Inferior parietal cortex (tissue), 1 donor: ENCODE measurements around the gene DYNLT2.
A peak's percentile ranks its signal among the peaks of the same experiment; 100 is the strongest.

Source experiments
- DNase-seq: peaks from one replicate; pipeline ENCODE4 v3.0.0-alpha.2; 2016; ENCODE audit errors: extremely low spot score

The DYNLT2 gene, protein sequence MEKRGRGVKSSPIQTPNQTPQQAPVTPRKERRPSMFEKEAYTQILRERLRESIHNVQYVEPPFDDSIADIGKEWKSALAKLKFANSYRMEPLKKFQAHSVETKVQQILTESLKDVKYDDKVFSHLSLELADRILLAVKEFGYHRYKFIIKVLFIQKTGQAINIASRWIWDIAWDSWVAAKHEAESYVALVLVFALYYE

DNA sequence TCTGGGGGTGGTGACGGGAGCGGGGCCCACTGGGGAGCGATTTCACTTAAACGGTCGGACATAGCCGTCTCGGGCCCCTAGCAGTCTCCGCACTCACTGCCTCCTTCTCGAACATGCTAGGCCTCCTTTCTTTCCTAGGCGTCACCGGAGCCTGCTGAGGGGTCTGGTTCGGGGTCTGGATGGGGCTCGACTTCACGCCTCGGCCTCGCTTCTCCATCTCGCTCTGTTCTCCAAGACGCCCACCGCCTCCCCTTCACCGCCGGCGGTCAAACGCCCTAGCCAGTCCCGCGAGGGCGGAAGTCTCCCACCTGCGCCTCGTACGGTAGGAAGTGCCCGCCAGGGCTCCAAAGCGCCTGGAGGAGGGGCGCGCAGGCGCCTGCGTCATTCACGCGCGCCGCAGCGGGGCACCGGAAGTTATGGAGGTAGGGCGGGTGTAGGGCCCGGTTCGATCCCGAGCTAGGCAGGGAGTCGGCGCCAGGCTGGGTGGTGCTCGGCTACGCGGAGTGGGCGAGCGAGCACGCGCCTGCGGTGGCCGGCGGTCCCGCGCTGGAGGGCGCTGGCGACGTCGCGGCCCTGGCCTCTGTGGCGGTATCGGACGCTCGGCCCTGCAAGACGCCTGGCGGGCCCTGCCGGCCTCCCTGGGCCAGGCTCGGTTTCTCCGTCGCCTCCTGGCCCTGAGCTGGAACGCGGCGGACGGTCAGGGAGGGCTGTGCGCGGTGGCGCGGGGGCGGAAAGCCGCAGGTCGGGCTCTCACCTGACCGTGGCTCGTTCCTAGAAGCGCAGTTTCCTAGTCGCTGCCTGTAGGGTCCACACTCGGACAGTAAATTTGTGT is at the start of gene DYNLT2, which contains the start of gene ERMARD:
Gene DYNLT2, minus strand, starts transcription at position 331 of the 832 bp plus-strand sequence. Its CDS starts 114 bp downstream, at position 217.
Gene ERMARD, plus strand, starts transcription at position 381 of the 832 bp plus-strand sequence. Its CDS starts 36 bp downstream, at position 417.
- DNase-seq, result peak; percentile 94

DNA sequence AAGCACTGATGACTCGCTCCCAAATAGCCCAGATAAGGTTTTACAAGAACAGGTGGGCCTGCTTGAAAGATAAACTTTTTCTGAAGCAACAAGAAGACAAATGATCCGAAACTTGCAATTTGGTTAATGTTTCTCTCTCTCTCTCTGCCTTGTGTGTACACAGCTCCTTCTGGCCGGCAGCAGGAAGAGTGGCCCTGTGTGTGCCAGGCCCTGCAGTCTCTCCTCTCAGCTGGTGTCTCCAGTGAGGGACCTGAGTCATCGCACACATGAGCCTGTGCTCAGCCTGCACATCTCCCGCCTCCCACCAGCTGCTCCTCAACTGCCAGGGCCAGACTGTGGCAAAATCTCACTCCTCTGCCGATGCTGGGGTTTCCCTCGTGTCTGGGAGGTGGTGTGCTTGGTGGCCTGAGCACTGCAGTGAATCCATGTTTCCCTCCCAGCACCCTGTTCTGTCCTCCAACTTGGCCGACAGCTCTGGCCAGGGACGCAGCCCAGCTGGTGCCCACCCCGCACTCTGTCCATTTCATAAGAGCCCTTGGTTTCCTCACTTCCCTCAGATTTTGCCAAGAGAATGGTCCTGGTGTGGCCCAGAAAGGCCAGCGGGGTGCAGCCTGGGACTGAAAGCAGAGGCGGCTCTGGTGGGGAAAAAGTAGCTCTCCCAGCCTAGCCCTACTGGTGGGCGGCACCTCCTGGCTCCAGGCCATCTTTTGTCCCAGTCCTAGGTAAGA is 49.5 kb upstream of the DYNLT2 start:
- DNase-seq, result peak; percentile 17

DNA sequence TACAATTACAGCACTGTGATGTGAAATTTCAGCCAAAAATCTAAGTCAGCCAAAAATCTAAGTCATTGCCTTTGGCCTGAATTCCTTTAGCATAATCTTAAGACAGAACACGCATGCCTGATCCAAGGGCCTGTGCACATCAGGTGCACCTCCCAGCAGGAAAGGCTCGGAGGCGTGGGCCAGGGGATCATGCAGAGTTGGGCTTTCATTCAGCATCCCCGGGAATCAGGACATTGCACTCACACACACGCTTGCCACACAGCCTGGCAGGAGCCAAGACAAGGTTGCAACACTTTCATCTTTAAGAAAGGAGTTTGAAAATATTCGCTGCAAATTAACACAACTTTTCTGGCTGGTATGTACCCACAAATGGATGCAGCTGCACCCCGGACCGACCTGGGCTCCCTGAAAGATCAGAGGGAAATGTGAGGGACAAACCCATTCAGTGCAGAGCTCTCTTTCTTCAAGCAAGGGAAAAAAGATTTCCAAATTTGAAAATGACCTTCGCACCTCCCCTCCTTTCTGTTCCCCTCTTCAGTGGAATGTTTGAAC is 48.8 kb upstream of the DYNLT2 start:
- no peak for DNase-seq

DNA sequence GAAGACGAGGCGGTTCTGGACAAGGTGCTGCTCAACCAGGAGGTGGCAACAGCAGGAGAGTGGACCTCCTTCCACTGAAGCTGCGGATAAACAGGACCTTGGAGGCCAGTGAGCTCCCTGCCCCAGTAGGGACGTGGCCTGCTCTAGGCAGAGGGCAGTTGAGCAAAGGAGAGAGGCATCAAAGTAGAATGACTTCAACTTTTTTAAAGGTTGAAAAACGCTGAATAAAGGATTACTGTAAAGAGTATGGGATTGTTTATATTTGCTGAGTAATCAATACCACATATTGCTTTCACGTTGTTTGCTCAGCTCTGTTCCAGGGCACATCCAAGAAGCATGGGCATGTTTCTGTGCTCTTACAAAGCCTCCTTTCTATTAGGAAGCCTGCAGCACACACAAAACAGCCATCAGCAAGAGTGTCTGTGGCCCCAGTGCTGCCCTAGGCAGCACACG is 48.1 kb upstream of the DYNLT2 start:
- peak; percentile 13 for DNase-seq

DNA sequence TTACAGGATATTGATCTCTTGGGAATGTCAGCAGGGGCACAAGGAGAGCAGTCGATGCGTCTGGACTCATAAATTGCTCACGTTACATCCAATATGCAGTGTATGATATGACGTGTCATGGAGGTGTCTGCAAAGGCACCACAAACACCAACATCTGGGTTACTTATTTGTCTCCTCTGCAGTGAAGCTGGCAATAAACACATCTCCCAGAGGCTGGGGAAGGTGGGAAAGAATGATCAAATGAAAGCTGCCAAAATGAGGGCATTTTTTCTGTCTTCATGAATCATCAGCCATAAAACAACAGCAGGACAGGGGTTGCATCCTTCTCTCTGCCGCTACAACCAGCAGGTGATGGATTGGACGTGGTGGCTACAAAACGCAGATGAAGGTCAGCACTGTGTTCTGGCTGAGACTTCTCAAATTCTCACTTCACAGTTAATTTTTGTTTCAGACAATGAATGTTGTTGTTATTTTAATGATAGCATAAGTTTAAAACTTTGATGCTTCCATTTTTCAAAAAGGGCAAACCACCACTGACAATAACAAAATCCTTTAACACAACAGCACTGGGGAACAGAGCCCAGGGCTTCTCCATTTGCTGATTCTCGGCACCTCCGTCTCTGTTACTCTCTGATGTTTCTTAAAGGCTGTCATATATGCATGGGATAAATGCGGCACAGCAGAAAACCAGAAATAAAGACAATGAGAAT is 47.5 kb upstream of the DYNLT2 start:
- no peak for DNase-seq

DNA sequence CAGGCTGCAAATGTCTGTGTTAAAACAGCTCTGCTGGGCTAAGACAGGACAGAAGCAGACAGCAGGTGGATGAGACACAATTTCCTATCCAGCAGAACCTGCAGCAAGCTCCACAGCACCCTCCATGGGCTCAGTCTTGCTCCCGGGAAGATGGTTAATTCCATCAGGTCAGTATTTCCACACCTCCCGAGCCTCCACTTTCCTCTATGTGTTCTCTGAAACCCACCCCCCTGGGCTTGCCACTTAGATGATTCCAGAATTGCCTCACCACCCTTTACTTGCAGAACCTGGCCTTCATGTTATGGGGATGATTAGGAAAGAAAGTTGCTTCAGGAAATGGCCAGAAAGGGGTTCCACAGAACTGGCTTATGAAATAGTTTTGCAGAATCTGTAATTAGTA is 43.8 kb upstream of the DYNLT2 start:
- no peak for DNase-seq

DNA sequence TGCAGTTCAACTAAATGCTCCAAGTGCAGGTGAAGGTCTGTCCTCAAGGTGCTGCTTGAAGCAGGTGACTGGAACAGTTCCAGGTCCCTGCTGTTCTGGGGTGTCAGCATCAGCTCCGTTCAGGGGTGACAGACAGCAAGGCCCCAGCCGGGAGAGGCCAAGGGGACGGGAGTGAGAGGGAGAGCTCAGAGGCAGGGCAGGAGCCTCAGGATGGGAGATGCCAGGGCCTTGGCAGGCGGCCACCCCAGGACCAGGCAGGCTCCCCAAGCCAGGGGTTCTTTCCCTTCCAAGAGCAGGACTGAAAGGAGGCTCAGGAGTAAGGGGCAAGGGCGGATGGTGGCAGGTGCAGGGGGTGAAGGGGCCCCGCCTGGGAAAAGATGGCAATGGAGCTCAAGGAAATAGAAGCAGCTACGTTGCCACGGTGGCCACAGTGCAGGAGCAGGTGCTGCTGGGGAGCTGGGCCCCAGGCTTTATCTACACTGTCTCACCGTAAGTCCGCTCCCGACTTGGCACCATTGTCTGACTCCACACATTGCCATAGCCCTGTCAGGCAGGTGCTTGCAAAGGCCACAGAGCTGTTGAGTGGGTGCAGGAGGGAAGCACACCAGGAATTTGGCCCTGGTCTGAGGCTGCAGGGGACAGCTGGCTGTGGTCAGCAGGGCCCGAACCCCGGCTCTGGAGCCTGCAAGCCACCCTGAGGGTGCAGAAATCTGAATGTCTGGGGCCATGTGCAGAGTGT is 43.1 kb upstream of the DYNLT2 start:
- no peak for DNase-seq

DNA sequence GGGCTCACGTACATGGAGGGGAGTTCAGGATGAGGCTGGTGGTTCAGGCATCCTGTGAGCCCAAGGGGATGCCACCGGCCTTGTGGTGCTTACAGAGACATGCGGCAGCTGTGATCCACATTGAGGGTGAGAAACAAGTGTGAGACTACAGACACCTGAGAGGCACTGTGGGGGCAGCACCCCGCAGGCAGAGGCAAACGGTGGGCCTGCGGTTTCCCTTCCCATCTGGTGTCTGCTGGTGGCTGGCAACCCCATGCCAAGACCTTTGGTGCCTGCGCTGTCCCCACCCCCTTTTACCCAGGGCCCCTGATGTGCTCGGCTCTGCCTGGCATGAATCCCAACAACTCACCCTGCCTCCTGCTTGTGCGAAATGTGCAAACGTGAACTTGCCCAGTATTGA is 42.0 kb upstream of the DYNLT2 start:
- DNase-seq, result no peak

DNA sequence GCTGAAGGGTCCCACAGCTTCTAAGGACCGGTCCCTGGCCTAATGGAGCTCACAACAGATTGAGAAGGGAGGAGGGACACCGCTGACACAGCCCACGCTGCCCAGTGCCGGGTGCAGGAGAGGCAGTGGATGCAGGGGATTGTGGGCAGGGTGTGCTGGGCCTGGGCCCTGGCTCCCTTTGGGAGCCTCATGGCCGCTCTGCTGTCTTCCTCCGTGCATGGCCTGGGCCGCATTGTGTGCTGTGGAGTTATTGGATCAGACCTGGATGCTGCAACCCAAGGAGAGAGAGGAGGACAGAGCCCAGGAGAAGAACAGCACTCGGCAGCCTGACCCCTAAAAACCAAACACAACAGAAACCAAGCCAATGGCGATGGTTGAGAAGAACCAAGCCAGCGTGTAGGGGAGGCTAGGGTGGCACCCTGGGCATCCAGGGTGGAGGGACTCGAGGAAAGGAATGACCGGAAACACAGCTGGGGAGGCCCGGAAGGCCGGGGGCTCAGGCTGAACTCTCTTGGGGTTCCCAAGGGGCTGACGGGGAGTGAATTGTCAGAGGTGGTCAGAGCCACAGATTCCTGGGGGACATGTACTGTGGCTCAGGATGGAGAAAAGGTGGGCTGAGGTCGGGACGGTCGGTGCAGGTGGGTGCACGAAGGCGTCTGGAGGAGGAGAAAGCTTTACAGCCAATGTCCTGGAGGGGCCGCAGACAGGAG is 41.1 kb upstream of the DYNLT2 start:
- no peak for DNase-seq

DNA sequence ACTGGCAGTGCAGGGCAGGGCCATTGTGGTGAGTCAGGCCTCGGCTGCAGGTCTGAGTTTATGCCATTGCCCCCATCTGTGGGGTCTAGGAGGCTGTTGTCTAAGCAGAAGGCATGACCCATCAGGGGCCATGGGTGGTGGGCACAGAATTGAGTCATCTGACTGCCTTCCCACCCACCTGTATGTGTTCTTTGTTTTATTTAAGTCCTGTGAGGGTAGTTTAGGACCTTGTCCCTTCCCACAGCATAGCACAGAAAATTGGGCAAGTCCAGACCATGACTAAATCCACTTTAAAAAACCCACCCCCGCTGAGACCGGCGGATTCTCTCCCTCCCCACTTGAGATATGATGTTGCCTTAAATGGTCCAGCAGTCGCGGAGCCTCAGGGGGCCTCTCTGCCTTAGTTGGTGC is 40.4 kb upstream of the DYNLT2 start:
- DNase-seq, result no peak

DNA sequence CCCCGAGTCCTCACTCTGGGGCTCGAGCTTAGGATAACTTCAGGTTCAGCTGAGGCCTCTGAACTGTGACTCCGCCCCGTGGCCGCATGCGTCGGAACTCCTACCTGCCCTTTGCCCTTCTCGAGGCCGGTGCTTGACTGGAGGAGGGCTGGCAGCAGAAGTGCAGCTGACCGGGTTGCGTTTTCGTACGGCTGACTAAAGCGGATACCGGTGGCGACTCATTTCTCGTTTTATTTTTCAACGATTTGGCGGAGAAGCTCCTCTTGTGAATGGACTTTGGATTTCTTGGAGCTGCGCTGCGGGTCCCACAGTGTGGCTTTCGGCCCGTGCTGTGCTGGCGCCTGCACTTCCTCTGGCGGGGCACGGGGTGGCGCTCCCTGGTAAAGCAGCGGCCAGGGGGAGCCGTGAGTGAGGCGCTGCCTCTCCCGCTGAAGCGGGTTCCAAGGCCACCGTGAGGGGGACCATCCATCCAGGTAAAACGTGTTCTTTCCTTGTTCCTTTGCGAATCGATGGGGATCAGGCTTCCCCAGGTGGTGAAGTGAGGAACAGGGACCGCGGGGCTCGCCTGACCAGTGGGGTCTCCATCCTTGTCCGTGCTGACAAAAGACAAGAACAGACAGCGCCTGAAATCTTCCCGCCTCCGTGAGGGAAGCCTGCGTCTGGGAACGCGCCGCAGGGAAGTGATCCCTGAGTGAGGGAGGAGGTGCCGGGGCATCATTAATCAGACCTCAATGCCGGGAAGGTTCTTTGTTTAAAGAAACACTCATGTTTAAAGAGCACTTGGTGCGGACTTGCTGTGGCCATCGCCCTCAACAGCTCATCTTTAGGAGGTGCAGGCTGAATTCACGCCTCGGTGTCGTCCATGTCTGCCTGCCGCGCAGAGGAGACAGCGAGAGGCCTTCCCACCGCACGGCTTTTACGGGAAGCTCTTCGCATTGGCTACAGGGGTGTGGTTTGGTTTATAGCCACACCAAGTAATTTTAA is 38.9 kb upstream of the DYNLT2 start:
- peak; percentile 76 for DNase-seq

DNA sequence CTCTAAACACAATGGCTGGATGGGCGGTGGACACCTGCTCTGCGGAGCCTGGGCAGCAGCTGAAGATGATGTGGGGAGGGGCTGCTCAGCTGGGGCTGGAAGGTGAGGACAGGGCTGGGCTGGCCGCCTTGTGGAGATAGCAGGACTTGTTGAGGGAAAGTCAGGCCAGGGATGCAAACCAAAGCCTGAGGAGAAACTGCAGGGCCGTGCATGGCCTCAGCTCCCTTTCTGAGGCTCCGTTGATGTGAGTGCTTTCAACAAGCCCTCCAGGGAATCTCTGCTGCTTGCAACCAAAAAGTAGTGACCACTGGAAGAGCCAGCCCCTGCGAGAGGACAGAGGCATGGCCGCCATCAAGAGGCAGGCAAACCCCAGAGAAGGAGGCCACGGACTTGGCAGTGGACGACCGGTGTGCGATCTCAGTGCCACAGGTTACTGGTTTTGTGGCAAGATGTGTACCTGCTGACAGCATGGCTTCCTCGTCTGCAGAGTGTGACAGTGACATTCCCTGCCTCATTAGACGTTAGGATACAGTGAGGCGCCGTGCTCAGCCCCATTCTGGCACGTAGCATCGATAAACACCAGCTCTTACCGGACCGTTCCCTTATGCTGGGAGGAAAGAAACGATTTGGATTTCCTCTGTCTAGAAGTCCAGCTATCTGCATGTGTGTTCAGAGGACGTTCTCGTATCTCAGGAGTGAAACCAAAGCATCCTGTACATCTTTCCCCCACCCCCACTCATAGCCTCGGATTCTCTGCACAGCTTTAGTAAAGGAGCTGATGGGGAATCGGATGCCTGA is 38.0 kb upstream of the DYNLT2 start:
- no peak for DNase-seq

DNA sequence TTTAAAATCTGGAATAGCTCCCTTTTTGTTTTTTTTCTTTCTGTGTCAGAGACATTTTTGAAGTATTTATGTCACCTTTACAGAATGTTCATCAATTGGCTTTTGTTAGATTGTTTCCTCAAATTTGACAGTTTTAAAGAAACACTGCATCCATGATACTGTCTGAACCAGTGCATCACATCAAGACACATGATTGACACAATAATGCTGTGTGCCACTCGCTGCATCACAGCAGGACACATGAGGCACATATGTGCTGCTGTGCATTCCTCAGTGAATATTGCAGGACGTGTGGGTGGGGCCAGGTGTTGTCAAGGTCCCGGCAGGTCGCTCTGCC is 37.4 kb upstream of the DYNLT2 start:
- DNase-seq, result no peak

DNA sequence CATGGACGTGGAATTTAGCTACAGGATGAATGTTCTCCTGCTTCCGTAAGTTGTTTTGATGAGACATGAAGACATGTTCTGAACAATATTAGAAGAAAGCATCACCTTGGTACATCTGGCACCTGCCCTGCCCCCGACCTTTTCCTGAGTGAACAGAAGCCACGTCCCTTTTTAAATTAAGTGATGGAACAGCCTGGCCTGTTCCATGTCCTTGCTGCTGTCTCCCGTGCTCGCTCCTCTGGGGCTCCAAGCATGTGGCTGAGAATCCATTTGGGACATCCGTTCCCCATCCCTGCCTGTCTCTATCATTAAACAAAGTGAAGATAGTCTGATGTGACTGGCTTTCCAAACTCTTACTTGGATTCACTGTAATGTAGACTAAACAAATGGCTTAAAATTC is 36.4 kb upstream of the DYNLT2 start:
- no peak for DNase-seq

DNA sequence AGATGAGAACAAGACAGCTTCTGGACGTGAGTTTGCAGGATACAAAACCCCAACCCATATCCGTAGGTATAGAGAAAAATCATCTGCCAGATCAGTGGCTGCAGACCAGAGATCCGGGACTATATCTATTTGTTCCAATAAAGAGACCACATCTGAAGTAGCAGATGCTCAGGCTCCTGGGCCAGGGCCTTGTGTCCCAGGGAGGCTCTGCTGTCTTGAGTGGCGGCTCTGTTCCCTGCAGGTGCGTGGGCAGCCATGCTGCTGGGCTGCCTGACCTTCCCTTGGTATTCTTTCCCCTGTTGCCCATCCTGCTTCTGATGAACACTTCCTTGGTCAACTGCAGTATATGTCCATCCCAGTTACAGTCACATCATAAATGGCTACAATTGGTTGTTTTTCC is 35.0 kb upstream of the DYNLT2 start:
- DNase-seq, result no peak

DNA sequence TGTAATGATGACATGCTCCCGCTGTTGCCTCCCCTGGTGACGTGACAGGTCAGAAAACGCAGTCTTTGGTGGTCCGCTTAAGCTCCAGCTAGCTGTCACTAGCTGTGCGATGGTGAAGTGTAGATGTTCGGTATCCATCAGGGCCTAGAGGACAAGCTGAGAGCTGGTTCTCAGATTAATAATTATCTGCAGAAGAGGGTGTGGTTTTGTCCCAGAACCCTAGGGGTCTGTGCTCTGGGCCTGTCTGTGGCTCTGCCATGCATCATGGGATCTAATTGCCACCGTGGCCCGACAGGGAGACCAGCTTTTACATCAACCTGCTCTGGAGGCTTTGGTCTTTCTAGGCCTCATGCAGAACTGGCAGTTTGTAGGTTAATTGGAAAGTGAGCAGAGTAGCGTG is 34.2 kb upstream of the DYNLT2 start:
- no peak for DNase-seq

DNA sequence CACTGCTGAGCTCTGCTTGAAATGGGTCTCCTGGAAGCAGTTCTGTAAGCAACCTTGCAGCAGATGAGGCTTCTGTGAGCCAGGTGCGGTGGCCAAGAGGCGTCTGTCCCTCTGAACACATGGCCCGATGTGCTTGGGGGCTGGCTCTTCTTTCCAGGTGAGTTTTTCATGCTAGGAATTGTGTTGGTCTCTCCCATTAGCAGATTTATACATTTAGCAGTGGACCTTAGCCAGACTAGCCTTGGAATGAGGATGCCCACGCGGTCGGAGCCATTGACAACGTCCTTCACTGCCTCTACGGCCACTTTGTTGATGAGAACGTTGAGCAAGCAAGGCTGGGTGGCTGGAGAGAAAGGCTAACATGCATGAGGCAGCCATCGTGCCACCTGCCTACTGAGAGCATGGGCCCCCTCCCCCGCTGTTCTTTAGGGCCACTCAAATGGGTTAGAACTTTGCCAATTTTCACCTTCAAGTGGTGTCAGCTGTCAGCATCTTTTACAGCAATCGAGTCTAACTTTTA is 33.5 kb upstream of the DYNLT2 start:
- no peak for DNase-seq
